ENCODE results near the gene MYO10. TPM values are rescaled to one million over a fixed set of nuclear protein-coding genes. Genes with fewer than 3 reads are reported as not detected.

MYO10 gene
- total and polyA plus RNA-seq, 8 donors = 32.6 to 71.5 (median 65.0) TPM

DNA sequence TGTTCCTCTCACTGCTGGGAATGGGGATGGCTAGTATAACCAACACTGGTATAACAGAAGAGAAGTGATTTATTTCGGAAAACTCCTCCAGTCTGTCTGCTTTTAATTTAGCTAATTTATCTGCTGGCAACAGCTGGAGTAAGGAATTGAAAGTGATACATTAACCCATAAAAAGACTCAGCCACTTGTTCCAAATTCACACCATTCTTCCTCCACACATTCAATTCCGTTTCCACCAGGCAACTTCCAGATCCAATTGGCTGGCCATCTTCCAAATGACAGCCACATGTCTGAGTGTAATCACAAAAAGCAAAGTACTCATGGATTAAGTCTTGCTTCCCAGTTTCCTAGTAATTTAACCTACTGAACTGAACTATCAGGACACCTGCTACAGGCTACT is 242.2 kb downstream of the MYO10 start:
- Histone ChIP-seq H3K27me3 (no peaks in the 10 kb centered on the region), H3K9me3 (no peaks in the 10 kb centered on the region), H3K4me1 (no peaks in the 10 kb centered on the region), H3K27ac (no peak overlapping the region), H3K4me3 (no peak overlapping the region), H3K36me3 (peaks cover 0 to 26% of the 10 kb centered on the region in 2 donors)
- no peak for DNase-seq
- ATAC-seq = no peak
- TF ChIP-seq, protein P1, sequence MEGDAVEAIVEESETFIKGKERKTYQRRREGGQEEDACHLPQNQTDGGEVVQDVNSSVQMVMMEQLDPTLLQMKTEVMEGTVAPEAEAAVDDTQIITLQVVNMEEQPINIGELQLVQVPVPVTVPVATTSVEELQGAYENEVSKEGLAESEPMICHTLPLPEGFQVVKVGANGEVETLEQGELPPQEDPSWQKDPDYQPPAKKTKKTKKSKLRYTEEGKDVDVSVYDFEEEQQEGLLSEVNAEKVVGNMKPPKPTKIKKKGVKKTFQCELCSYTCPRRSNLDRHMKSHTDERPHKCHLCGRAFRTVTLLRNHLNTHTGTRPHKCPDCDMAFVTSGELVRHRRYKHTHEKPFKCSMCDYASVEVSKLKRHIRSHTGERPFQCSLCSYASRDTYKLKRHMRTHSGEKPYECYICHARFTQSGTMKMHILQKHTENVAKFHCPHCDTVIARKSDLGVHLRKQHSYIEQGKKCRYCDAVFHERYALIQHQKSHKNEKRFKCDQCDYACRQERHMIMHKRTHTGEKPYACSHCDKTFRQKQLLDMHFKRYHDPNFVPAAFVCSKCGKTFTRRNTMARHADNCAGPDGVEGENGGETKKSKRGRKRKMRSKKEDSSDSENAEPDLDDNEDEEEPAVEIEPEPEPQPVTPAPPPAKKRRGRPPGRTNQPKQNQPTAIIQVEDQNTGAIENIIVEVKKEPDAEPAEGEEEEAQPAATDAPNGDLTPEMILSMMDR (IDR thresholded peaks at IDR 0.05) = no peak
- intact Hi-C loops (cut with DNase I) = no loop called here

DNA sequence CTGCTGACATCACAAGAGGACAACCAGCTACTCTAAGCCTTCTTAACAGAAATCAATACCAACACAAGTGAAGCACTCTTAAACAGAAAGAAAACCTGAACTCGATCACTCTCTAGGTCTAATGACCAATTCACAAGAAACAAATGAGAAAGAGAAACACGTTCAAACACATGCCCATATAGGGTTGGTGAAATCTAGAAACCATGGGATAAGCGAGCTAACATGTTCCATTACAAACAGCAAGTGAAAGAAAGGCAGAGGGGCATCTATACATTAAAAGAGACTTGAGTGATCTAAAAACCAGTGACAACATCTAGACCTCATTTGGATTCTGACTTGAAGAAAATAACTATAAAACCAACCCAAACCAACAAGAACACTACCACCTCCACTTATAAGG is 244.4 kb downstream of the MYO10 start:
- no peak for DNase-seq
- intact Hi-C loops (cut with DNase I) = no loop called here

DNA sequence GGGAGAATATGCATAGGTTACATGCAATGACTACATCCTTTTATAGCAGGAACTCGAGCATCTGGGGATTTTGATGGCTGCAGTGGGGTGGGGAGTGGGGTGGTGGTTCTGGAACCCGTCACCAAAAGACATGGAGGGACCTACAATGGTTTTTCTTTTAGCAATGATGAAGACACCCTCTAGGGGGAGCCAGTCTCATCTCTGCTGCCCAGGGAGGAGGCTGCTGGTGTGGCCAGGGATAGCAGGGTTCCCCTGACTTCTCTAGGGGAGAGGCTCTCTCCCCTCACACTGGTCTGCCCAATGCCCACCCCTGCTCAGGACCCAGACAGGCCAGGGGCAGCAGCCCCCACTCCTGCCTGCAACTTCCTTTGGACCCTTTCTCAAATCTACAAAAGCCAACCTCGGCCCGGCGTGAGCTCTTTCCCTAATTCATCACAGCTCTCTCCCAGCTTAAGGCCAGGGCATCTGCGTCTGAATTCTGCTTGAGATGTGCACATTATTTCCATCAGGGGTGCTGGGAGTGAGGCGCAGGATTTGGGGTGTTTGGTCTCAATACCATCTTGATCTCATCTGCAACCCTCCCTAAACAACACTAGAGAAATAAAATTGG is 245.7 kb downstream of the MYO10 start:
- no peak overlapping the region for H3K27ac ChIP-seq
- peaks cover 0 to 43% of the 10 kb centered on the region in 2 donors for H3K36me3 ChIP-seq
- intact Hi-C loops (cut with DNase I) = no loop called here
- H3K9me3 ChIP-seq = no peaks in the 10 kb centered on the region
- TF ChIP-seq, protein P1 (IDR thresholded peaks at IDR 0.05) = peak; percentile 39 to 60
- H3K4me3 ChIP-seq = no peak overlapping the region
- H3K4me1 ChIP-seq = no peaks in the 10 kb centered on the region
- peak; percentile 94 for ATAC-seq
- DNase-seq = peak in 1 of 4 donors; percentile 48
- no peaks in the 10 kb centered on the region for H3K27me3 ChIP-seq

More for the DNA sequence above, 244.4 kb downstream of the MYO10 start:
- ATAC-seq = no peak
- no peaks in the 10 kb centered on the region for H3K4me1 ChIP-seq
- H3K4me3 ChIP-seq = no peak overlapping the region
- H3K27me3 ChIP-seq = no peaks in the 10 kb centered on the region
- H3K9me3 ChIP-seq = no peaks in the 10 kb centered on the region
- TF ChIP-seq, protein P1 (IDR thresholded peaks at IDR 0.05) = no peak
- peaks cover 0 to 43% of the 10 kb centered on the region in 2 donors for H3K36me3 ChIP-seq
- H3K27ac ChIP-seq = no peak overlapping the region

DNA sequence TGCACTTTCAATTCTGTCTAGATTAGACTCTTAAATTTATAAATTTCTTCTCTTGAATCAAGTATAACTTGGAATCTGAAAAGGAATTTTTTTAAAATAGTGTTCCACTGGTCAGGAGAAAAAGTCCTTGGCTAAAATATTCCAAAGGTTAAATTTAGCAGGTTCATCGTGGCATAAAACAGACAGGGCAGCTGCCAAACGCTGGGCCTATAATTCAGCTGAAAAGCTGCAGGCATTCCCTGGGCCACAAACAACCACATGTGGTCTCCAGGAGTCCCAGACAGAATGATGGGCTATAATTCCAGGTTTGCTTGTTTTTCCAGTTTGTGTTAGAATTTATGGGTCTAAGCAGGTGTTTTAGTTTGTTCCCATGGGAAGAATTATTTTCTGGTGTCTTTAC is 248.2 kb downstream of the MYO10 start:
- Histone ChIP-seq H3K4me1 (no peaks in the 10 kb centered on the region), H3K36me3 (peaks cover 0 to 41% of the 10 kb centered on the region in 2 donors), H3K9me3 (no peaks in the 10 kb centered on the region), H3K27ac (no peak overlapping the region), H3K4me3 (no peak overlapping the region), H3K27me3 (no peaks in the 10 kb centered on the region)
- intact Hi-C loops (cut with DNase I) = no loop called here
- DNase-seq = no peak
- ATAC-seq = no peak
- TF ChIP-seq, protein P1 (IDR thresholded peaks at IDR 0.05) = no peak

DNA sequence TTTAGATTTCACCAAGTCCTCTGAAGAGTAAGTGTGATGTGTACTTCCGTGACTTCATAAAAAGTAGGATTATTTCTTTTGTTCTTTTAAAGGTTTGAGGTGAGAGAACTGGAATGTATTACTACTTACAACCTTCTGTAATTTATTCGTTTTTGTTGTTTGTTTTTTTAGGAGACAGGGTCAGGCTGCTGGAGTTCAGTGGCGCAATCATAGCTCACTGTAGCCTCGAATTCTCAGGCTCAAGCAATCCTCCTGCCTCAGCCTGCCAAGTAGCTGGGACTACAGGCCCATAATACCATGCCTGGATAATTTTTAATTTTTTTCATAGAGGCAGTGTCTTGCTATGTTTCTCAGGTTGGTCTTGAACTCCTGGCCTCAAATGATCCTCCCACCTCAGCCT is 251.0 kb downstream of the MYO10 start:
- H3K9me3 ChIP-seq = no peaks in the 10 kb centered on the region
- TF ChIP-seq, protein P1 (IDR thresholded peaks at IDR 0.05) = no peak
- ATAC-seq = no peak
- intact Hi-C loops (cut with DNase I) = no loop called here
- no peak overlapping the region for H3K27ac ChIP-seq
- DNase-seq = no peak
- no peak overlapping the region for H3K4me3 ChIP-seq
- no peaks in the 10 kb centered on the region for H3K4me1 ChIP-seq
- H3K36me3 ChIP-seq = peaks cover 0 to 62% of the 10 kb centered on the region in 2 donors
- no peaks in the 10 kb centered on the region for H3K27me3 ChIP-seq

Data from left lung (tissue), 10 donors.